ENCODE results near the gene ADAM10.
A peak's percentile ranks its signal among the peaks of the same experiment; 100 is the strongest.
"Not testable (repeated sequence)": the region's sequence is repeated elsewhere in the genome, so short reads cannot be mapped to it uniquely, and the experiment has no call there.

Gene ADAM10

DNA sequence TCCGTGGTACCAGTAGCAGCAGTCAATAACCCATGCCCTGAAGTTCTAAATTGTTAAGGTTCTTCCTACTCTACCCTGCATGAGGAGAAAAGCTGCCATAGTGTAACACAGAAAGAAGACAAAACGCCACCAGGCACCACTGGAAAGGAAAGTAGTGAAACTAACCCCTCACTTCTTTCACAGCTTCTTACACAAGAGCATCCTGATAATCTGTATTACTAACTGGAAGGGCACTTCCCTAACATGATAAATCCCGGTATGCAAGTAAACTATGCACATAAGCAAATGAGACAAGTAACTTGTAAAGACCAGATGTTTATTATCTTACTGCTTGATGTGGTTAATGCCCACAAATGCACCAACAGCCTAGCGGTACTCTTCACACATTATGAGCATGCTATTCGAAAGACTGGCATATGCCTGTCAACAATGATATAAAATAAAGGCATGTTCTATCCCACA, 141.3 kb downstream of the ADAM10 start:
- peak; percentile 63 to 69 for DNase-seq (ENCODE audit: low read depth in 2 of 2)

DNA sequence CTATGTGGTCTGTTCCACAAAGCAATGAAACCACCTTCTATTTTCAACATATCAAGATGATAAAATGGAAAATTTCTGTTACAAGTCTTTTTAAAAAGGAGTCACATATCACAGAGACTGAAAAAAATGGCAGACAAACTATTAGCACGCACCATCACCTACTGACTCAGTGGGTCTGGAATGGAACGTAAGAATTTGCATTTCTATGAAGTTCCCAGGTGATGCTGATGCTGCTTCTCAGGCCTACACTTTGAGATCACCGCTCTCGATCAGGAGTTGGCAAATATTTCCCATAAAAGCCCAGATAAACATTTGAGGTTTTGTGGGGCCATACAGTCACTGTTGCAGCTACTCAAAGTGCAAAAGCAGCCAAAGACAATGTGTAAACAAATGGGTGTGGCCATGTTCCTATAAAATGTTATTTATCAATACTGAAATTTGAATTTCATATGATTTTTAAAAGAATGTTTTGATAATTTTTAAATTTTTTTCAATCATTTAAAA, 142.9 kb downstream of the ADAM10 start:
- no peak for DNase-seq (ENCODE audit: low read depth in 2 of 2)

DNA sequence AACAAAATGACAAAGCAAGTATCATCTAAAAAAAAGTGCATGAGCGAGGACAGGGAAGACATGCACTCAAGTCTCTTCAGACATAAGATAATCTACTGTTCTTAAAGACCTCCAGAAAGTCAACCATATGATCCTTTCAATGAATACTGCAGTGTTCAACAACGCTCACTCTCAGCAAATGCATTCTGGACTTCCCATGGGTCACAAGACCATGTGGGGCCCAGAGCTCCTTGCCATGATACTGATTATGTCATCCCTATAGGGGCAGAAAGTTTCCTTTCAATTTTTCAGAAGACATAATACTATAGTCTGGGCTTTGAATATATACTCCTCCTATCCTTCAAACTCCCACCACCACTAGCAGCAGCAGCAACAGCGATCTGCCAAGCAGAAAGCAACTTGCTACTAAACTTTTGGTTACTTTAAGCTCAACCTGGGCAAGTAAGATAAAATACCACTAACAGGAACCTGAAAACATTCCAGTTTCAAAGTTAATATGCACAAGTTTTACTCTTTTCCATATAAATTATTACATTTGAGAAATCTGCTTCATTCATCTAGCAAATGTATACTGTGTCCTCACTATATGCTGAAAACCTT, 143.5 kb downstream of the ADAM10 start:
- DNase-seq (ENCODE audit: low read depth in 2 of 2): no peak

DNA sequence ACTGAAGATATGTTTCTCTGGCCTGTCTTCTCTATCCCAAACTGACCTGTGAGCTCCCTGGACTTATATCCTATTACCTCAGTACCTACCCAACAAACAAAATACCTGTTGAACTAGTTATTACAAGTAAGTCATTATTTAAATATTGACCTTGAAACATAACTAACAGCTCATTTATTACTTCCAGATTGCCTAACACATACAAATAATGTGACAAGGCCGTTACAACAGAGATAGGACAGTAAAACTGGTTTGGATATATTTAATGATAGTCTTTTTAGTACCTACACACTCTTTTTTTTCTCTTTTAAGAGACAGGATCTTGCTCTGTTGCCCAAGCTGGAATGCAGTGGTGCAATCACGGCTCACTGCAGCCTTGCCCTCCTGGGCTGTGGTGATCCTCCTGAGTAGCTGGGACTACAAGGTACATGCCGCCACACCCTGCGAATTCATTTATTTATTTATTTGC, 145.0 kb downstream of the ADAM10 start:
- DNase-seq (ENCODE audit: low read depth in 2 of 2): no peak

DNA sequence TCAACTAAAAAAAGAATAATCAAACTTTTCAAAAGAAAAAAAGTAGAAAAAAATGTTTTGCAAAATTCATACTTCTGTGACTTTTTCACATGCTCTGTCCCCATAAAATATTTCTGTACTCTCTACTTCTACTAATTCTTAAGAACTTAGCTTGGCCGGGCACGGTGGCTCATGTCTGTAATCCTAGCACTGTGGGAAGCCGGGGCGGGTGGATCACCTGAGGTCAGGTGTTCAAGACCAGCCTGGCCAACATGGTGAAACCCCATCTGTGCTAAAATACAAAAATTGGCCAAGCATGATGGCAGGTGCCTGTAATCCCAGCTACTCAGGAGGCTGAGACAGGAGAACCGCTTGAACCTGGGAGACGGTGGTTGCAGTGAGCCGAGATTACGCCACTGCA, 145.6 kb downstream of the ADAM10 start:
- not testable (repeated sequence) for DNase-seq (ENCODE audit: low read depth in 2 of 2)

DNA sequence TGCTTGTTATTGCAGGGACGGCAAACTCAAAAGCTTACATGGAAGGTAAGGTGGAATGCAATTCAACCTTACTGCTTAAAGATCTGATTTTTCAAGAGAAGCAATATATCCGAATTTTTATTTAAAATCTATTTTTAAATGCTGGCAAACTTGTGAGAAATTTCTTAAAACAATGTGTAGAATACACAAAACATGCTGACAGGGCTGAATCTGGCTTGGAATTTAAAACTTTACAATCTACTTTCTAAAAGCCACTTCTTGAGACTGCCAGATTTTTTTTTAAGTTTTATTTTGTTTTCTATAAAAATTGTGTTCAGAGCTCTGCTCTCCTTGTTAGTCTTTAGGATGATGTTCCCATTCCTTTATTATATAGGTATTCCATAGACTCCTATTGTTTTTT, 146.7 kb downstream of the ADAM10 start:
- no peak for DNase-seq (ENCODE audit: low read depth in 2 of 2)

DNA sequence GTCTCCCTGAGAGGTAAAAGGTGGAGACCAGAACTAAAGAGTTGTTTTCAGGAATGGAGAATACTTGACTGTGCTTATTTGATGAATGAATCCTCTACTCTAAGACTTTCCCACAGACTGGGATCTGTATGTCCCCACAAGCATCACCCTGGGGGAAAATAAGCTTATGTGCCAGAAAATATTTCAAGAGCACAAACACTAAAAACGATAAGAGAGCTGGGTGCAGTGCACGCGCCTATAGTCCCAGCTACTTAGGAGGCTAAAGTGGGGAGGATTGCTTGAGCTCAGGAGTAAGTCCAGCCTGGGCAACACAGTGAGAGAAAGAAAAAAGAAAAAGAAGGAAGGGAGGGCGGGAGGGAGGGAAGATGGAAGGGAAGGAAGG, 150.7 kb downstream of the ADAM10 start:
- DNase-seq (ENCODE audit: low read depth in 2 of 2): no peak

DNA sequence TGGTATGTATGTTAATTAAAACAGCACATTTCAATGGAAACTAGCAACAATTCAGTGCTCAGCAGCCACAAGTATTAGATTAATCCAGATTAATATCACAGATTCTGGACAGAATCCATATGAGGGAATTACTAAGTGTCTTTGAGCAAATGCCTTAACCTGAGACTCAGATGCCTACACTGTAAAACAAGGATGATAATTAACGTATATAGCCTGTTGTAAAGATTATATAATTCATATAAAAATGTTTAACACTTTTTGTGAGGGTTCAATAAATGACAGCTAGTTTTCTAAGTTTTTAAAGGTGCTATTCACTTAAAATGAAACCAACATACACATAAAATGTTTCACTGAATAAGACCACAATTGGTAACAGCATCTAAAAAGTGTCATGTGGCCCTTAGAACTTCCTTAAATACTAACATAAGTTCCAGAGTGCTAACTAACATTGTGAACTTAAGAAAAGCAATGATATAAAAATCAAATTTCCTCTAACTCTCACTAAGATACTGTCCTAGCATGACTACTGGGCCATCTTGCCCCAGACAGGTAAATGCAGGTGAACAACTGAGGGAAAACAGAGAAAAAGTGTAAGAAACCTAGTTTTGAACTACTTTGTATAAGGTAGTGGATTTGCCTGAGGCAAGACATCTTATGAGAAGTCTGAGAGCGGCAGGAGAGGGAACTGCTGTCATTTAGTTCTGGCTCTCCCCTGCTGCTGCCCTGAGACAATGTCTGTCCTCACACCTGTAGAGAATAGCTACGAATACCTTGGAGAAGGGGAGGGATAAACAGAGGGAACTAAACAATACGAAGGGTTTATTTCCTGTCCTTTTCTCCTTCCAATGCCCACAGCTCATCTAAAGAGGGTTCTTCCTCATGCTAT, 151.3 kb downstream of the ADAM10 start:
- DNase-seq (ENCODE audit: low read depth in 2 of 2): no peak

DNA sequence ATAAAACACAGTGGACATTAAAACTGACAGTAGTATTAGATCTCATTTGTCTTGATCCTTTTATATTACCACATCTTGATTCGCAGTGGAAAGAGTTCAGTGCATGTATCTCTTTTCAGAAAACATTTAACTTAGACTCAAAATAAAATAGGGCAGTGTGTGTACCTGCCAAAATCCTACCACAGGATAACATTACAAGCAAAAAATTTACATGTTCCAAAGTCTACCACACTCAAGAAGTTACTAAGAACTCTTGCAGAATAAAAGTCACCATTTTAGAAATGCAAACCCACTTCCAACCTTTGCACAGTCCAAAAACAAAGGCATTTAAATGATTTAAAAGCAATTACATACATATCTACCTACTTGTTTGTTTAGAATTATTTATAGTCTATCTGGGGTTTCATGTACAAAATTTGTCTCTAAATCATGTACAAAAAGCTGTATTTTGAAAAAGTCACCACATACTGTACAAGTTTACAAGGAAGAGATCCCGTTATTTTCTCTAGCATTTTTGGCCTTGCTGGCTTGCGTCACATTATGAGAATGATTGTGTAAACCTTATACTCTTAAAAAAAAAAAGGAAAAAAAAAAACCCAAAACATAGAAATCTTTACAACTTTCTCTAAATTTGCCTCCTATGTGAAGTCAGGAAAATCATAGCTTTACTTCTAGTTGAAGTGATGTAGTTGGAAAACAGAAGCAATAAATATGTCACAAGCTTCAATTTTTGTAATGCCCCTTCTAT, 153.8 kb downstream of the ADAM10 start:
- no peak for DNase-seq (ENCODE audit: low read depth in 2 of 2)

DNA sequence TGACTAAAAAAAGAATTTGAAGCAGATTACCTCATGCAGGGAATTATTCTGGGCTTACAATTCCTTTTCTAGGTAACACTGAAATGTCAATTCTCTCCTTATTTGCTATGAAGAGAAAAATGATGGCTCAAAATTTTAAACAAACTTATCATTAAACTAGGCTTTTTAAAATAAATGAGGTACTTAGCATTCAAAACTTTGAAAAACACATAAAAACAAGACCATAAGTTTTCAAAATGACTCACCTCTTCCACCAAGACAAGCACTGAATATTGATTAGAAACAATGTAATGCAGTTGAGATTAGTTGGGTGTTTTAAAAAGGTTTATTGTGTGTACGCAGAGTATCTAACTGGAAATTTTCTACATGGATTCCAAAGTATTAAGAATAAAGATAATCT, 154.6 kb downstream of the ADAM10 start:
- no peak for DNase-seq (ENCODE audit: low read depth in 2 of 2)

DNA sequence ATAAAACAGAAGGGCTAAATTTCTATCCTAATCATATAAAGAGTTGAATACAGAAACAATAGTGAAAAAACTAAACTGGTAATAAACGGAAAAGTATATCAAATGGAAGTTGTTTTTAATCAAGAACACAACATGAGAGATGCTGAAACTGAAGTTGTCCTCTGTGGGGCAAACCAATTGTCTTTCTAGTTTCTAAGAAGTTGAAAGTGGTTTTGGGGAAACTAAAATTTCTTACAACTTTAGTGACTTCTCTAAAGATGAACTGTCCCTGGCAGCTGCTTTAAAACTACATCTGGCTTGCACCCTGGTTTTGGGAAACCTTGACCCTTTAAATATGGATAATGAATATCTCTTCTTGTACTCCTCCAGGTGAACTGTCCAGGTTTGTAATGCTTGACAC, 155.6 kb downstream of the ADAM10 start:
- no peak for DNase-seq (ENCODE audit: low read depth in 2 of 2)

DNA sequence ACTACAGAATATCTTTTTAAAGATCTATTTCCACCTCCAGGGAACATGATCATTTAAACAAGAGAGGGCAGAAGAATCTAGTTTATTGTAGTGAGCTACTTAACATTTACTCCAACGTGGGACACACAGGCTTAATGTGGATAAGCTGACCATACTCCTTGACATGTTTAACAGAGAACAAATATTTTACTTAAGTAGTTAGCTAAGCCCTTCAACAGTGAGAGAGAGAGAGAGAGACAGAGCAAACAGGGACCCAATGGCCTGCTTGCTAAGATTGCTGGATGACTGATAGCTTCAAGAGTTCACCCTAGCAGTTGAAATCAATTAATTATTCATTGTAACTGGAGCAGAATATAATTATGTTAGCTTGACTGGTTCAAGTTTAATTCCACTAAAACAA, 158.6 kb downstream of the ADAM10 start:
- DNase-seq (ENCODE audit: low read depth in 2 of 2): no peak

DNA sequence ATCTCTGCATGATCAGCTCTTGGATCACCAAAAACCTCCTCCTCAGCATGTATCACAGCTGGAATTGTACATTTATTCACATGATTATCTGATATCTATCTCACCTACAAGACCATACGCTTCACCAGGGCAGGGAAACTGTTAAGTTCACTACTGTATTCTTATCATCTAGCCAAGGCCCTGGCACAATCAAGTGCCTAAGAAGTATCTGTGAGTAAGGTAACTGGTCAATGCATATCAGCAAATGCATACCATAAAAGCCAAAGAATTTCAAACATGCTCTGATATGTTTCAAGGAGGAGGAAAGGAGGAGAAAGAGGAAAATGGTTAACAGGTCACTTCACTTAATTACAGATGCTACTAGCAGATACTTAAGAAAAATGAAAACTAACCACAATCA, 159.3 kb downstream of the ADAM10 start:
- no peak for DNase-seq (ENCODE audit: low read depth in 2 of 2)

DNA sequence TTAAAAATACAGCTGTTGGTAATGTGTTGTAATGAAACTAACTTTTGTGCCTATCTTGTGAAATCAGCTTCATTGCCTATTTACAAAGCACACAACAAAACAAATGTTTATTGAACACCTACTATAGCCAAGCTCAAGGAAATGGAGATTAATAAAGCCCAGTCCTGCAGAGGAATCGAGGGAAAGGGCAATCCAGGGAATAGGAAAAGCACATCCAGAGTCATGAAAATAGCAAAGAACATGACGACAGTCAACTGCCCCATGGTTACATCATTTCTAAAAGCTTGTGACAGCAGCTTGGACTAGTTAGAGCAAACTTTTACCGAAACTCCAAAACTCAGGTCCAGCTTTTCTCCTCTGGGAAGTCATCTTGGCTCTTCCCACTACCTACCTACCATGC, 160.5 kb downstream of the ADAM10 start:
- no peak for DNase-seq (ENCODE audit: low read depth in 2 of 2)

DNA sequence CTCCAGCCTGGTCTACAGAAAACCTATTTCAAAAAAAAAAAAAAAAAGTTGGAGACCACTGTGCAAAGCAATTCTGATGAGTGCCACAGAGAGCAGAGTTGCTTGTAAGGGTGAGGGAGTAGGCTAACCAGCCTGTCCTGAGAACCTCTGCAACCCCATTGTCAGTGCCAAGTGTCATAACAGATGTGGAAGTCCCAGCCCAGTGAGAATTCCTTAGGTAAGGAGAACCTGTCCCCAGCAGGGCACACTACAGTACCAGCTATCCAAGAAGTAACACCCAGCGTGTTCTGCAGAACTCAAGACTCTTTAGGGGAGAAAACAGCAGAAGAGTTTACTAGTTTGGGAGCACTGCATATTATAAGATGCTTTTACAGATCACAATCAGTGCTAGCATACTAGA, 161.4 kb downstream of the ADAM10 start:
- no peak for DNase-seq (ENCODE audit: low read depth in 2 of 2)

DNA sequence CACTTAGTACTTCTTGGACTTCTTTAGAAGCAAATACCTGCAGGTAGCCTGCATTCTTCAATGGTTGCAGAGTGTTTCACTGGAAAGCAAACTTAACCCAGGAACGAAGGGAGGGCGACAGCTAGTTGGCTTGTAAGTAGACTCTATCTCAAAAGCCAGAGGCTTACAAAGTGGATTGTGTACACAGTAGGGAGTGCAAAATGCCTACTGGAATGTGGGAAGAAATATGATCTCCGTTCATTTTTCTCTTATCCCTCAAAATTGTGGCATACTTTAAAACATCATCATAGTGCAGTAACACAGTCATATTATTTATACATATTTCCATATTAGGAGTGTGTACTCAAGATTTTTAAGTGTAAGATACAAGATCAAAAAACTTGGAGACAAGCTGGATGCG, 162.0 kb downstream of the ADAM10 start:
- DNase-seq (ENCODE audit: low read depth in 2 of 2): no peak

DNA sequence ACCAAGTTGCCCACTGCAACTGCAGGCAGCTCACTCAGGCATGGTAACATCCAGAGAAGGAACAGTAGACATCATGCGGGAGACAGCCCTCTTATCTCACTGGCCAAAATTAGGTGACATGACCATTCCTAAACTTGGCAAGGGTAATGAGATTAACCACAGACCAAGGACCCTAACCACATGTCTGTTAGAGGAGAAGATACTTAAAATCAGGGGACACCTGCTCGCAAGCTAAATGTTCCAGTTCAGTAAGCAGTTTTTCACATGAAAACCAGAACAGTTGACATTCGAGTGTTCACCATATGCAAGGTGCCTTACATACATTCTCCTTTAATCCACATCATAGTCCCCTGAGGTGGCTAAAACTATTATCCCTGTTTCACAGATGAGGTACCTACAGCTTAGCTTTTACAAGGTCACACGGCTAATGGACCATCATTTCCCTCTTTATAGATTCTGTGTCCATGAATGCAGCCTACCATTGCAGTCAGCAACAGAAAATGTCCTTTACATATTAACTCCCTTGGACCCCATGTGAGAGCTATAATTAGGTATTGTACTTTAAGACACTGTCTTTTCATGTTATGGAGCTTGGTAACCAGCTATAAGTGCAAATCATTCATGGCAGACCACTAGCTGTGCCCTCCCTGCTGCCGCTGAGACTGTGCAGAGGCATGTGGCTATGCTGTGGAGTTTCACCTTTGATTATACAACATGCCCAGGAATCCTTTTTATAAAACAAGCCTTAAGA, 163.6 kb downstream of the ADAM10 start:
- no peak for DNase-seq (ENCODE audit: low read depth in 2 of 2)

DNA sequence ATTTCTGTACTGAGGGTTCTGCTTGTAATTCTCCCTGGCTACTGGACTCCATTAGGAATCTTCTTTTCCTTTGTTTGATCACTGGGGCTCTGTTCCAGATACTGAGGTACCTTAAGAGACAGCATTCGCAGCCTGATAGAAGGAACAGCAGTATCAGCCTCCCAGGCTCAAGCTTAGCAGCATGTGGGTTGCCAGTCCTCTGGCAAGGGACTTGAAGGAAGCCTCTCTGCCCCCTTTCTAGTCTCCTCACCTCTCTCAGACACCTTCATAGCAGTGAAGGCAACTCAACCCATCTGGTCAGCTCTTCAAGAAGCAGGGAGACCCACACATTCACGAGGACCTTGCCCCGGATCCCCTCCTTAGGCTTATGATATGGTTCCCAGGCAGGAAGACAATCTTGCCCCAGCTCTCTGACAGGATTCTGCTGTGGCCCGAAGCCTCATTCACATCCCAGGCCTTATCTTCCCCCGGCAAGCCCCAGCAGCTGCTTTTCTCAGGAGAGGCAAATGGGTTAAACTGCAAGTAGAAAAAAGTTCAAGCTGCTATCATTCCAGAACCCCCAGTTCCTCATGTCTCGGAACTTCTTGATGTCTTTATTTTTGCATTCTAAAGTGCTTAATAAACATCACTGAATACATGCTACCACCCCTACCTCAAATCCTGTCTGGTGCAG, 164.6 kb downstream of the ADAM10 start:
- DNase-seq (ENCODE audit: low read depth in 2 of 2): no peak

DNA sequence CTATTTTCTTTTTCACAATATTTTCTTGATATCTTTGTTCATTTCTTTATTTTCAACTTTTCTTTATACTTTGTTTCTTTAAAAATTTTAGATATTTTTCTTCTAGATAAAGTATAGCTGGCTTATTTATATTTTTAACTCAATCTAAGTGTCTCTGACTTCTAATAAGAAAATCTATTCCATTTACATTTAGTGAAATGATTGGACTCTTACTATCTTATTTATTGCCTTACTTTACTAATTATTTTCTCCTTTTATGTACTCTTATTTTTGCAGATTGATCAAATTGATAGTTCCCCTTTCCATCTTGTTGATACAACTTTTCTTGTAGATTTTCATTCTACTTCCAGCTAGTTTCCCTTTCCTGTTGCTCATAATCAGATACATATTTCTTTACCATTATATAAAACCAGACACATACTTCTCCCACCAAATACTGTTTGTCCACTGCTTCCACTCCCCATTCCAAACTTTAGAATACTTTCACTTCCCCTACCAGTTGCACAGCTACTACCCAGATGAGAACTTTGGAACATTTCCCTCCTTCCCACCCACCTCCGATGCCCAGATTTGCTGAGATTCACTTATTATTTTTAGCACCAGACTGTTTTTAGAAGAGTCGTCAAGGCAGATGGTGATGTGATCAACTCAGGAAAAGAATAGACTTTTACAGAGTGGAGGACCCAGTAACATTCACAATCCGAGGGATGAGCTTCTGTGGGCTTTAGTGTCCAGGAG, 166.2 kb downstream of the ADAM10 start:
- no peak for DNase-seq (ENCODE audit: low read depth in 2 of 2)

DNA sequence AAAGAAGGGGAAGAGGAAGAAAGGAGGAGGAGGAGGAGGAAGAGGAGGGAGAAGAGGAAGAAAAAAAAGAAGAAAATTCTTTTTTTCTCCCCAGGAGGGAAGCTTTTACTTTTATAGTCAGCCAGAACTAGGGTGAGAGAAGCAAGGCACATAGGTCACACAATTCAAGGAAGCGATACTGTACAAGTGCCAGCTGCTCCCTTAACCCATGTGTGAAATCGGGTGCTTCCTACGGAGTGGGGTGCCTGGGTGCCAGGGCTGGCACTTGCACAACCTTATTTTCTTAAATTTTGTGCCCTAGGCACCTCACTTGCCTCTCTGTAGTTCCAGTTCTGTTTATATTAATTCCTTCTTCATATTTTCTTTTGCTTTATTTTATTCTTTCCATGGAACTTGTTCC, 167.3 kb downstream of the ADAM10 start:
- DNase-seq (ENCODE audit: low read depth in 2 of 2): no peak

Measured in fibroblast of skin of left quadriceps (primary cell).